ENCODE data around the gene SCAI. TPM values are rescaled to one million over a fixed set of nuclear protein-coding genes. Genes with fewer than 3 reads are reported as not detected.
A peak's percentile ranks its signal among the peaks of the same experiment; 100 is the strongest.

The SCAI gene
- total and polyA plus RNA-seq, 2 of the 4 experiments (the other 2 are of a cell fraction): 3.6 to 14.5 TPM

- no peak overlapping the region for H2AFZ ChIP-seq (replicated peaks; ENCODE audit: low read length, poor library complexity)
- no peak for DNase-seq
- 0 out of 2 replicates have a peak overlapping the region, but pooled peaks have one; percentile 13 for H3K4ac ChIP-seq (ENCODE audit: low read depth, low read length)
- intact Hi-C loops (cut with micrococcal nuclease): no loop called here
- dilution Hi-C loops (cut with HindIII; ENCODE audit: low sequenced_read_pairs, unreplicated experiment): no loop called here
- H3K4me3 ChIP-seq (ENCODE audit: insufficient read depth, low read depth, low read length): no peak overlapping the region
- no peak overlapping the region for H3K4me2 ChIP-seq (ENCODE audit: low read depth, low read length)
- no peaks in the 10 kb centered on the region for H3K27me3 ChIP-seq (ENCODE audit: control insufficient read depth, insufficient read depth, low read length)
- no peak overlapping the region for H2BK15ac ChIP-seq (ENCODE audit: low read depth, low read length)
- H2AK5ac ChIP-seq (ENCODE audit: low read depth, low read length): no peak overlapping the region
- H3K9me1 ChIP-seq (ENCODE audit: insufficient read depth, low read length): peaks cover 5% of the 10 kb centered on the region; the same call in 1 of the 2 replicates
- peaks cover 20 to 39% of the 10 kb centered on the region in 2 experiments; a peak in 3 of 4 replicates for H3K79me1 ChIP-seq (ENCODE audit: low read depth in 1 of 2, low read length in 2 of 2)
- no peak overlapping the region for H2AK9ac ChIP-seq (replicated peaks; ENCODE audit: low read depth, low read length, poor library complexity)
- in situ Hi-C loops (cut with MboI; ENCODE audit: low sequenced_read_pairs): no loop called here
- WGBS, 2 experiments (ENCODE audit: extremely low coverage in 2 of 2, insufficient read length in 1 of 2): 71% methylated on average over 1 of the region's 4 CpGs; no CpG with 5 or more reads in 1 of the 2 experiments
- no peak overlapping the region for H3K9ac ChIP-seq (ENCODE audit: low read depth, low read length)
- no peak overlapping the region for H4K91ac ChIP-seq (ENCODE audit: insufficient read depth, low read depth, low read length)
- no TSS peak for BruUV-seq (replicated peaks)
- no peak overlapping the region for H3K56ac ChIP-seq (ENCODE audit: extremely low read depth, insufficient read depth, low read length)
- TF ChIP-seq CEBPB (IDR thresholded peaks at IDR 0.05; ENCODE audit: low read depth, low read length): no peak
- no peak for TF ChIP-seq BHLHE40 (IDR thresholded peaks at IDR 0.05; ENCODE audit: low read depth, low read length)
- no peak for TF ChIP-seq CTCF (conservative IDR thresholded peaks at IDR 0.05; ENCODE audit: low read depth, low read length)
- no peak for TF ChIP-seq MAZ (IDR thresholded peaks at IDR 0.05; ENCODE audit: borderline replicate concordance, low read depth, low read length)
- TF ChIP-seq SMC3 (IDR thresholded peaks at IDR 0.05; ENCODE audit: low read depth, low read length): no peak
- H3K4me1 ChIP-seq (ENCODE audit: control insufficient read depth, insufficient read depth, low read length): peaks cover 10% of the 10 kb centered on the region
- H4K5ac ChIP-seq (ENCODE audit: low read depth, low read length): 0 out of 2 replicates have a peak overlapping the region, but pooled peaks have one; percentile 17
- no peaks in the 10 kb centered on the region for H3K36me3 ChIP-seq (ENCODE audit: control insufficient read depth, insufficient read depth, low read length)
- no peak overlapping the region for H3K23ac ChIP-seq (ENCODE audit: low read depth, low read length)
- no peak overlapping the region for H2BK120ac ChIP-seq (ENCODE audit: low read depth, low read length)
- H4K20me1 ChIP-seq (ENCODE audit: insufficient read depth, low read length): peaks cover 16% of the 10 kb centered on the region; the same call in 1 of the 2 replicates
- CTCF ChIA-PET: interaction anchor here (1.0 kb wide), 1 partner anchor 40 kb away, joined by 3 read pairs; no protein-coding TSS in a partner anchor
- no peak overlapping the region for H2BK20ac ChIP-seq (ENCODE audit: low read depth, low read length)
- no peak for ATAC-seq (ENCODE audit: low read depth)
- H4K8ac ChIP-seq (ENCODE audit: low read depth in 2 of 2, low read length in 2 of 2): no peak overlapping the region
- H3K9me3 ChIP-seq (ENCODE audit: control insufficient read depth, insufficient read depth, low read length): no peaks in the 10 kb centered on the region
- H3K18ac ChIP-seq (ENCODE audit: low read depth, low read length): peak overlapping the region; percentile 69
- POLR2A ChIA-PET (ENCODE audit: unreplicated experiment): no interaction called here
- no peak overlapping the region for H2BK5ac ChIP-seq (ENCODE audit: low read depth, low read length, poor library complexity, severe bottlenecking)
- H3K27ac ChIP-seq (ENCODE audit: insufficient read depth, low read length): no peak overlapping the region
- H3K14ac ChIP-seq (replicated peaks; ENCODE audit: low read depth, low read length): no peak overlapping the region
These were observed 42.5 kb downstream of the SCAI start for GRCh38 chr9:125100822-125101221.
